ENCODE measurements around the gene ZNF804A.

The ZNF804A gene

DNA sequence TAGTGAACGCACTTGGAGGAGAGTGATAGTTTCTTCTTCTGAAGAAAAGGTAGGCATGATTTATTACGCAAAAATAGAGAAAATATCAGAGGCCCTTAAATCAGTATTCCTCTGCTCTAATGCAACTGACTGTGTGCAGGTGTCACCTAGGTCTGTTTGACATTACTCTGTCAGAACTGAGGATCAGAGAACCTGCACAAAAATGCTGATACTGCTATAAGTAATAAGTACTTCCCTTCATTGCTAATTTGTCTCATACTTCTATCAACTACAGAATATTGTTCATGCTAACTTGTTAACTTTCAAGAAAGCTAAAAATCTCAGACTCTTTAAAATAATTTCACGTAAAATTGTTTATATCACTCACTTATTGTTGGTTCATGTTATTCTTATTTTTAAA, 358.5 kb downstream of the ZNF804A start:
- DNase-seq = no peak

DNA sequence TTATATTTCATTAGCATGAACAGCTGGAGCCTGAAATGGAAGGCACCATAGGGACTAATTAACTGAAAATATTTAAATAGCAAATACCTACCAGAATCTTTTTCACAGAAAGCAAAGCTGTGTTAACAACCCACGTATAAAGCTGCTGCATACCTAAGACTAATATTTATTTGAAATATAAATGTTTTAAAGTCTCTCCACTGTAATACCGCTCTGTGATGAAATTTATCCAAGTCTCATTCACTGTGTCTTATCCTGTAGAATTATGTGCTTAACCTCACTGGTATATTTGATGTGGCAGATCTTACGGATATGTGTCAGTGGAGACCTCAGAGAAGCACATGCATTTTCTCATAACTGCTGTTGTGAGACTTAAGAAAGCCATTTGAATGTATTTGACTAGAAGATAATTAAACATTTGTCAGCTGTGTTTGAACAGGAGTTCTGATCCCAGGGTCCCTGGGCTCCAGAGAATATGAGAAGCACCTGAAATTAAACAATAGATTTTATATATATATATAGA, 373.3 kb downstream of the ZNF804A start:
- no peak for DNase-seq
